IMR-90 (cell line): ENCODE results near the gene POLR3GL. TPM values are rescaled to one million over a fixed set of nuclear protein-coding genes. Genes with fewer than 3 reads are reported as not detected.

Source experiments
- ATAC-seq: fragments of 200-7000 bp; cut with Tn5 transposase; 2 replicates; pipeline ENCODE4 v1.9.1; 2020; ENCODE audit warnings: low read depth, mild to moderate bottlenecking, moderate library complexity
- BruUV-seq: library from RNA; stranded (reverse); fragments of 400-500 nt; replicated peaks from 2 replicates; lab custom pipeline; 2021; lab: Mats Ljungman, UMichigan
- CTCF ChIA-PET: fragments of 300-600 bp; formaldehyde crosslinking; extraction: SDS; loops from one replicate; lab custom pipeline; 2021; ENCODE audit warnings: antibody characterized with exemption; lab: Yijun Ruan, JAX
- POLR2A ChIA-PET: fragments of 300-600 bp; sonication (Branson Sonifier 250); formaldehyde crosslinking; loops from one replicate; lab custom pipeline; 2022; ENCODE audit warnings: antibody characterized with exemption; ENCODE audit not compliant: unreplicated experiment; lab: Charles Lee
- DNase-seq: peaks from one replicate; pipeline ENCODE4 v3.0.0; 2013
- H2AFZ ChIP-seq: replicated peaks from 2 replicates; pipeline ENCODE3; 2013; ENCODE audit warnings: low read length, mild to moderate bottlenecking; ENCODE audit not compliant: poor library complexity
- H2AK5ac ChIP-seq: 2 replicates; pipeline ENCODE4 v1.6.1; 2013; ENCODE audit warnings: low read depth, low read length, inconsistent platforms
- H2AK9ac ChIP-seq: replicated peaks from 2 replicates; pipeline ENCODE3; 2013; ENCODE audit warnings: mild to moderate bottlenecking, low read depth, low read length, moderate library complexity; ENCODE audit not compliant: poor library complexity
- H2BK120ac ChIP-seq: 2 replicates; pipeline ENCODE4 v1.6.1; 2013; ENCODE audit warnings: low read depth, low read length, inconsistent platforms
- H2BK15ac ChIP-seq: 3 replicates; pipeline ENCODE4 v1.6.1; 2013; ENCODE audit warnings: low read depth, low read length, inconsistent platforms
- H2BK20ac ChIP-seq: 2 replicates; pipeline ENCODE4 v1.6.1; 2013; ENCODE audit warnings: low read depth, mild to moderate bottlenecking, inconsistent platforms, low read length, moderate library complexity
- H2BK5ac ChIP-seq: 2 replicates; pipeline ENCODE4 v1.6.1; 2013; ENCODE audit warnings: mild to moderate bottlenecking, low read depth, low read length, inconsistent platforms; ENCODE audit not compliant: poor library complexity, severe bottlenecking
- H3K14ac ChIP-seq: replicated peaks from 2 replicates; pipeline ENCODE4 v1.6.1; 2013; ENCODE audit warnings: low read depth, low read length, inconsistent platforms
- H3K18ac ChIP-seq: 2 replicates; pipeline ENCODE4 v1.6.1; 2013; ENCODE audit warnings: low read depth, low read length, control low read depth
- H3K23ac ChIP-seq: 2 replicates; pipeline ENCODE4 v1.6.1; 2013; ENCODE audit warnings: low read depth, low read length, inconsistent platforms
- H3K27ac ChIP-seq: 2 replicates; pipeline ENCODE4 v1.5.1; 2013; ENCODE audit warnings: mild to moderate bottlenecking, control low read depth, low read length; ENCODE audit not compliant: insufficient read depth
- H3K27me3 ChIP-seq: 2 replicates; pipeline ENCODE4 v1.6.1; 2013; ENCODE audit warnings: low read length; ENCODE audit not compliant: control insufficient read depth, insufficient read depth
- H3K36me3 ChIP-seq: 2 replicates; pipeline ENCODE4 v1.6.1; 2013; ENCODE audit warnings: low read length, mixed read lengths; ENCODE audit not compliant: control insufficient read depth, insufficient read depth
- H3K4ac ChIP-seq: 2 replicates; pipeline ENCODE4 v1.6.1; 2013; ENCODE audit warnings: low read depth, low read length, inconsistent platforms
- H3K4me1 ChIP-seq: 2 replicates; pipeline ENCODE4 v1.6.1; 2013; ENCODE audit warnings: low read length, mixed read lengths; ENCODE audit not compliant: control insufficient read depth, insufficient read depth
- H3K4me2 ChIP-seq: 2 replicates; pipeline ENCODE4 v1.6.1; 2013; ENCODE audit warnings: low read depth, mild to moderate bottlenecking, control low read depth, low read length, moderate library complexity
- H3K4me3 ChIP-seq: 2 replicates; pipeline ENCODE4 v1.5.1; 2013; ENCODE audit warnings: low read depth, mild to moderate bottlenecking, control low read depth, low read length, moderate library complexity; ENCODE audit not compliant: insufficient read depth
- H3K56ac ChIP-seq: 2 replicates; pipeline ENCODE4 v1.6.1; 2013; ENCODE audit warnings: low read length, inconsistent platforms; ENCODE audit not compliant: insufficient read depth; ENCODE audit errors: extremely low read depth
- H3K79me1 ChIP-seq, 2 experiments: 2 replicates each; pipeline ENCODE4 v1.6.1; 2013; ENCODE audit warnings: low read length in 2 of 2, inconsistent platforms in 1 of 2, low read depth in 1 of 2
- H3K9ac ChIP-seq: 2 replicates; pipeline ENCODE4 v1.6.1; 2013; ENCODE audit warnings: low read depth, low read length, control low read depth
- H3K9me1 ChIP-seq: 2 replicates; pipeline ENCODE4 v1.6.1; 2013; ENCODE audit warnings: low read length, inconsistent platforms; ENCODE audit not compliant: insufficient read depth
- H3K9me3 ChIP-seq: 2 replicates; pipeline ENCODE4 v1.6.1; 2013; ENCODE audit warnings: low read length; ENCODE audit not compliant: control insufficient read depth, insufficient read depth
- H4K20me1 ChIP-seq: 2 replicates; pipeline ENCODE4 v1.6.1; 2013; ENCODE audit warnings: low read length, inconsistent platforms; ENCODE audit not compliant: insufficient read depth
- H4K5ac ChIP-seq: 2 replicates; pipeline ENCODE4 v1.6.1; 2013; ENCODE audit warnings: mild to moderate bottlenecking, low read depth, low read length, control low read depth
- H4K8ac ChIP-seq, 2 experiments: 2 replicates each; pipeline ENCODE4 v1.6.1; 2013; ENCODE audit warnings: low read depth in 2 of 2, low read length in 2 of 2, control low read depth in 1 of 2, inconsistent platforms in 1 of 2
- H4K91ac ChIP-seq: 2 replicates; pipeline ENCODE4 v1.6.1; 2013; ENCODE audit warnings: low read depth, low read length, inconsistent platforms; ENCODE audit not compliant: insufficient read depth
- BHLHE40 ChIP-seq: fragments of 150-350 bp; IDR thresholded peaks from 2 replicates; pipeline ENCODE4 v1.6.1; 2016; ENCODE audit warnings: mild to moderate bottlenecking, low read depth, low read length
- CHD1 ChIP-seq: IDR thresholded peaks from 2 replicates; pipeline ENCODE4 v1.6.1; 2012; ENCODE audit warnings: low read depth, low read length, improper control_type of control experiment
- CTCF ChIP-seq: conservative IDR thresholded peaks from 2 replicates; pipeline ENCODE4 v1.5.1; 2012; ENCODE audit warnings: mild to moderate bottlenecking, low read depth, low read length, improper control_type of control experiment
- FOS ChIP-seq: fragments of 150-350 bp; IDR thresholded peaks from 2 replicates; pipeline ENCODE4 v1.6.1; 2016; ENCODE audit warnings: low read depth, low read length
- RAD21 ChIP-seq: IDR thresholded peaks from 2 replicates; pipeline ENCODE4 v1.6.1; 2012; ENCODE audit warnings: low read length, improper control_type of control experiment
- RFX5 ChIP-seq: IDR thresholded peaks from 2 replicates; pipeline ENCODE4 v1.8.0; 2012; ENCODE audit warnings: low read depth, mild to moderate bottlenecking, low read length, moderate library complexity
- SMC3 ChIP-seq: fragments of 150-350 bp; IDR thresholded peaks from 2 replicates; pipeline ENCODE4 v1.6.1; 2016; ENCODE audit warnings: low read depth, mild to moderate bottlenecking, antibody characterized with exemption, low read length, moderate library complexity
- WGBS, 2 experiments: methylation state at CpG; one replicate each; pipeline versions ENCODE4 v1.1.5 to v1.1.7; 2013; ENCODE audit warnings: missing lambda C conversion rate in 2 of 2; ENCODE audit not compliant: insufficient read length in 1 of 2; ENCODE audit errors: extremely low coverage in 2 of 2; 5-methylcytosine and 5-hydroxymethylcytosine counted together
- dilution Hi-C: fragments of 300-500 bp; cut with HindIII; formaldehyde crosslinking; loops from one replicate; pipeline ENCODE4 v1.14.3; 2018; ENCODE audit warnings: low sequenced_read_pairs; ENCODE audit not compliant: unreplicated experiment
- in situ Hi-C: fragments of 300-500 bp; cut with MboI; formaldehyde crosslinking; loops from 3 replicates; pipeline ENCODE4 v1.14.3; 2019; ENCODE audit warnings: low sequenced_read_pairs, inconsistent platforms, mixed read lengths
- intact Hi-C: fragments of 100-400 bp; cut with micrococcal nuclease; formaldehyde crosslinking; loops from 2 replicates; pipeline ENCODE4 v1.10.0; 2022
- polyA plus RNA-seq, 3 experiments: library from polyadenylated mRNA; depleted of rRNA; stranded (reverse); fragments of >200 nt; gene quantifications; 2 replicates each; pipeline ENCODE4 v1.2.3, GENCODE V29; 2012; ENCODE audit warnings: low replicate concordance in 1 of 3
- total RNA-seq: library from RNA; depleted of rRNA; stranded (reverse); fragments of >200 nt; gene quantifications from 2 replicates; pipeline ENCODE4 v1.2.3, GENCODE V29; 2012
- TF ChIP-seq, protein P1 (sequence below): fragments of 150-350 bp; IDR thresholded peaks from 2 replicates; pipeline ENCODE4 v1.6.1; 2017; ENCODE audit warnings: mild to moderate bottlenecking, antibody characterized with exemption, low read length, low read depth
- TF ChIP-seq, protein P2 (sequence below): fragments of 150-350 bp; IDR thresholded peaks from 2 replicates; pipeline ENCODE4 v1.6.1; 2016; ENCODE audit warnings: low read depth, mild to moderate bottlenecking, low read length, moderate library complexity, borderline replicate concordance

The POLR3GL gene
- total and polyA plus RNA-seq, 2 of the 4 experiments (the other 2 are of a cell fraction), result 7.9 to 16.3 TPM

DNA sequence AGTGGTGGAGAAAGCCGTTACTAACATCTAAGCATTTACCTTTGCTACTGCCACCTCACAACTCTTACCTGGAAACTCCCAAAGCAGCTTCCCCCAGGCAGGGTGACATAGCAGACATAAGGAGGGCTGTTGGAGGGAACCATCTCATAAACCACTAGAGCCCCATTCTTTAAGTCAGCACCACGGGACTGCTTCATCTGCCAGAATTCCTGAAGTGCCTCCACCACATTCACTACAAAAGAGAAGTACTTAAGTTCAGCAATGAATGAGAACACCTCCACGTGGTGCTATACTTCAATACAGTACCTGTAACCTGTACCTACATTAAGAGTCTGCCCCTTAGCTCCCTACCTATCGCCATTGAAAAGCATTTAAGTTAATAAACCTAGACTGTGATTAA is 16.9 kb upstream of the POLR3GL start:
- BruUV-seq, result no TSS peak
- WGBS, 2 experiments, result 83% methylated on average over 2 of the region's 4 CpGs; no CpG with 5 or more reads in 1 of the 2 experiments

More for the DNA sequence above, 16.9 kb upstream of the POLR3GL start:
- Histone ChIP-seq H3K4ac (no peak overlapping the region), H3K9me3 (no peaks in the 10 kb centered on the region), H2BK15ac (no peak overlapping the region), H3K23ac (no peak overlapping the region), H2BK20ac (no peak overlapping the region), H3K27ac (no peak overlapping the region), H2AK5ac (no peak overlapping the region), H3K27me3 (no peaks in the 10 kb centered on the region), H3K18ac (no peak overlapping the region), H3K9me1 (peaks cover 7% of the 10 kb centered on the region), H3K36me3 (peaks cover 18% of the 10 kb centered on the region), H3K4me3 (no peak overlapping the region), H2AFZ (no peak overlapping the region), H3K14ac (no peak overlapping the region), H4K20me1 (peaks cover 9% of the 10 kb centered on the region; the same call in 1 of the 2 replicates), H2BK120ac (no peak overlapping the region), H3K4me1 (no peaks in the 10 kb centered on the region), H3K9ac (no peak overlapping the region), H4K8ac (no peak overlapping the region), H3K4me2 (no peak overlapping the region), H2AK9ac (no peak overlapping the region), H3K79me1 (peaks cover 36 to 61% of the 10 kb centered on the region in 2 experiments), H4K5ac (no peak overlapping the region), H4K91ac (no peak overlapping the region), H2BK5ac (no peak overlapping the region), H3K56ac (no peak overlapping the region)
- POLR2A ChIA-PET, result no interaction called here
- ATAC-seq (no peak), DNase-seq (no peak)
- dilution Hi-C loops, result no loop called here
- intact Hi-C loops, result no loop called here
- CTCF ChIA-PET, result no interaction called here
- in situ Hi-C loops, result no loop called here
- no peak for TF ChIP-seq CTCF
- no peak for TF ChIP-seq SMC3
- TF ChIP-seq RFX5, result no peak
- no peak for TF ChIP-seq RAD21
- no peak for TF ChIP-seq FOS
- TF ChIP-seq, protein P1, sequence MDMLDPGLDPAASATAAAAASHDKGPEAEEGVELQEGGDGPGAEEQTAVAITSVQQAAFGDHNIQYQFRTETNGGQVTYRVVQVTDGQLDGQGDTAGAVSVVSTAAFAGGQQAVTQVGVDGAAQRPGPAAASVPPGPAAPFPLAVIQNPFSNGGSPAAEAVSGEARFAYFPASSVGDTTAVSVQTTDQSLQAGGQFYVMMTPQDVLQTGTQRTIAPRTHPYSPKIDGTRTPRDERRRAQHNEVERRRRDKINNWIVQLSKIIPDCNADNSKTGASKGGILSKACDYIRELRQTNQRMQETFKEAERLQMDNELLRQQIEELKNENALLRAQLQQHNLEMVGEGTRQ, result no peak
- TF ChIP-seq, protein P2, sequence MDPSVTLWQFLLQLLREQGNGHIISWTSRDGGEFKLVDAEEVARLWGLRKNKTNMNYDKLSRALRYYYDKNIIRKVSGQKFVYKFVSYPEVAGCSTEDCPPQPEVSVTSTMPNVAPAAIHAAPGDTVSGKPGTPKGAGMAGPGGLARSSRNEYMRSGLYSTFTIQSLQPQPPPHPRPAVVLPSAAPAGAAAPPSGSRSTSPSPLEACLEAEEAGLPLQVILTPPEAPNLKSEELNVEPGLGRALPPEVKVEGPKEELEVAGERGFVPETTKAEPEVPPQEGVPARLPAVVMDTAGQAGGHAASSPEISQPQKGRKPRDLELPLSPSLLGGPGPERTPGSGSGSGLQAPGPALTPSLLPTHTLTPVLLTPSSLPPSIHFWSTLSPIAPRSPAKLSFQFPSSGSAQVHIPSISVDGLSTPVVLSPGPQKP, result no peak
- no peak for TF ChIP-seq CHD1
- no peak for TF ChIP-seq BHLHE40
